Measurements from ENCODE around the gene MEST.
"Not testable (repeated sequence)": the region's sequence is repeated elsewhere in the genome, so short reads cannot be mapped to it uniquely, and the experiment has no call there.

The MEST gene
- 0.63 to 4.3 (median 1.2) reads per million in 17 experiments for total RNA-seq

DNA sequence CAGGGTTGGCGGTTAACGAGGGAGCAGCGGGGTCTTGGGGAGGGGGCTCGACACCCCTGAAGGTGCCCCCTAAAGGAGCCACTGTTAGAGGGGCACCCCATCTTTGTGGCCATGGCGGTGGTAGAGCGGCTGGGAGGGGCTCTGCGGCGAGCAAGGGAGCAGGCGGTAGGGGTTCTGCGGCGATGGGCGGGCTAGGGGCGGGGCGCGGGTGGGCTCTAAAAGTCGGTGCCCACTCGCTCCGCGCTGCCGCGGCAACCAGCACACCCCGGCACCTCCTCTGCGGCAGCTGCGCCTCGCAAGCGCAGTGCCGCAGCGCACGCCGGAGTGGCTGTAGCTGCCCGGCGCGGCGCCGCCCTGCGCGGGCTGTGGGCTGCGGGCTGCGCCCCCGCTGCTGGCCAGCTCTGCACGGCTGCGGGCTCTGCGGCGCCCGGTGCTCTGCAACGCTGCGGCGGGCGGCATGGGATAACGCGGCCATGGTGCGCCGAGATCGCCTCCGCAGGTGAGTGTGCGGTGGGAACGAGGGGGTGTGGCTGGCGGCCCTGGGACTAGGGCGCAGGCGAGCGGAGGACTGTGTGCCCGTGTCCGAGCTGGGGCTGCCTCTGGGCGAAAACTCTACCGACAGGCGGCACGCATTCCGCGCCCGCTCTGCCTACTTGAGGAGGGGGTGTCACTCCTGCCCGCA, at the start of gene MEST:
TSS of gene MEST (plus strand) at position 245 of the 682 bp plus-strand sequence. CDS start at position 474, 229 bp downstream.
- DNase-seq = peak in 3 of 4 experiments; percentile 6 to 41 (median 31)

DNA sequence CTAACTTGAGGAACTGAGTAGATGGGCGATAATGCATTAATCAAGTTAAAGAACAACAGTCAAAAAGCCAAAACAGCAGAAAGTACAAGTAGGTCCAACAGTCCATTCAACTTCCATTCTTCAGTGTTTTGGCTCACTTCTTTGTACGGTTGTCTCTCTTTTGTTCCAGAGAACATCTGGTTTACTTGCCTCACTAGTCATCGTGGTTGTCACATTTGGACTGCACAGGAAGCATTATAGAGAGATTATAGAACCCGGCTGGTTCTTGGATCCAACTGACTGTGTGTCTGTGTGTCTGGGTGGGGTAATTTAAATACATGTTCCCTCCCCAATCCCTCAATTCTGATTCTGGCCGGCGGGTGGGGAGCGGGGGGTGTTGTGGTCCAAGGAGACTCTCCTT, 49.3 kb upstream of the MEST start:
- no peak for DNase-seq

DNA sequence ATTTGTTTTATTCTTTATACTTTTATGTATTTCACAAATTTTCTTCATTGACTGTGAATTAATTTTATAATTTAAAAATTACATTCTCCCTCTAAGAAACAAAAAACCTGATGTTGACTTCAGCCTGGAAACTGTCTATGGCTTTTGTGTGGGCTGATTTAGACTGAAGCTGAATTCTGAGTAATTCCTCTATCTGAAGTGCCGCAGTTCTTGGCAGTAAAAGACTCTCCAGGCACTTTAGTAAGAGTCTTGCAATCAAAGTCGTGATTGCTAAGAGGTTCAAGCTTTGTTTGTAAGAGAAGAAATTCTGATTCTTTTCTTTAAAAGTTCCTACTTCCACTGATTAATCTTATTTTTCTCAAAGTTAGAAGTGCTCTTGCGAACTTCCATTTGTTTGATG, 47.7 kb upstream of the MEST start:
- no peak for DNase-seq

DNA sequence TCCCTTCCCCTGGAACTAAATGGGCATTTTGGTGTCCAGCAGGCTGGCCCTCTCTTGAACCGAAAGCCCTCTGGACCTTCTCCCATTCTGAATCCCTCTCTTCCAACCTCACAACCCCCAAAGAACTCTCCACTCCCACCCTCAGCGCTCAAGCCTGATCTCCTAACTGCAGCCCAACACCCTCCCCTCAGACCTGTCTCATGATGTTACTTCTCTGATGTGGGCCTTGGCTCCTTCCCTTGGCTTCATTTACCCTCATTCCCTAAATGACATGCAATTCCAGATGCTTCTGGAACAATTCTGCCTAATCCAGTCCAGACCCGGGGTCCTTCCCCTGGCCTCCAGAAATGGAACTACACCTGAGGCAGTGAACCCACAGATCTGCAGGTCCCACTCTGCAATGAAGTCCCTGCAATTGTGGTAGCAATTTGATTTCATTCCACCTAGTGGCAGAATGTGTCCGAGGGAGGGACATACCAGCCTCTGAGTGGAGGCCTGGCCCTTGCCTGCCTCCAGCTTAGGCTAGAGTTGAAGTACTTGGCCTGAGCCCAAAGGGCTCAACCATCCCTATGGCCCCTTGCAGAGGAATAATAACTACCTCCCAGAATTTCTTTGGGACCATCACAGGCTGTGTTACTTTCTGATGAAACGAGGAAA, 47.0 kb upstream of the MEST start:
- DNase-seq = no peak

- DNase-seq = no peak
These were observed 45.6 kb upstream of the MEST start for GRCh38 chr7:130446259-130446658.

DNA sequence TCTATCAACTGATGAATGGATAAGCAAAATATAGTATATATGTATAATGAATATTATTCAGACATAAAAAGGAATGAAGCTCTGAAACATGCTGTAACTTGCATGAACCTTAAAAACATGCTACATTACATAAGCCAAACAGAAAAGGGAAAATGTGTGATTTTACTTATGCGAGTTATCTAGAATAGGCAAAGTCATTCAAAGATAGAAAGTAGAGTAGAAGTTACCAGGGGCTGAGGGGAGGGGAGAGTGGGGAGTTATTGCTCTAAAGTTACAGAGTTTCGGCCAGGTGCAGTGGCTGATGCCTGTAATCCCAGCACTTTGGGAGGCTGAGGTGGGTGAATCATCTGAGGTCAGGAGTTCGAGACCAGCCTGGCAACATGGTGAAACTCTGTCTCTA, 40.5 kb upstream of the MEST start:
- not testable (repeated sequence) for DNase-seq

DNA sequence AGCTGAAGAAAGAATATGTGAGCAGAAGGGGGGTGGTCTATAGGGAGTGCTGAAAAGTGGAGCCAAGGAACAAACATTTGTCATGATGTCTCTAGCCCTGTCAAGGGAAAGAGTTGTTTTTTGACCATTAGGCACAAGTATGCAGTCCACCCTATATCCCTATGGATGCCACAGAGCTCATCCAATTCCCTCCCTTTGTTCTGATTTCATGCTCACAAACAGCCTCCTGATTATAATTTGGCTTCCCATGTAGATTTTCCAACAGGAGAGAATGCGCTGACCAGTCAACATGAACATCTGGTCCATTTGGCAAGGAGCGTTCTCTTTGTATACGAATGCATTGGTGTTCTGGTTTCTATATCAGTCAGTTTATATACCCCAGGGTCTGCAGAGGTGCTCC, 38.9 kb upstream of the MEST start:
- no peak for DNase-seq

- no peak for DNase-seq
These were observed 36.9 kb upstream of the MEST start for GRCh38 chr7:130454959-130455358.

GRCh38 chr7:130458257-130458656, 33.6 kb upstream of the MEST start:
- DNase-seq = peak in 1 of 4 experiments; percentile 39

- no peak for DNase-seq
These were observed 30.6 kb upstream of the MEST start for GRCh38 chr7:130461272-130461671.

DNA sequence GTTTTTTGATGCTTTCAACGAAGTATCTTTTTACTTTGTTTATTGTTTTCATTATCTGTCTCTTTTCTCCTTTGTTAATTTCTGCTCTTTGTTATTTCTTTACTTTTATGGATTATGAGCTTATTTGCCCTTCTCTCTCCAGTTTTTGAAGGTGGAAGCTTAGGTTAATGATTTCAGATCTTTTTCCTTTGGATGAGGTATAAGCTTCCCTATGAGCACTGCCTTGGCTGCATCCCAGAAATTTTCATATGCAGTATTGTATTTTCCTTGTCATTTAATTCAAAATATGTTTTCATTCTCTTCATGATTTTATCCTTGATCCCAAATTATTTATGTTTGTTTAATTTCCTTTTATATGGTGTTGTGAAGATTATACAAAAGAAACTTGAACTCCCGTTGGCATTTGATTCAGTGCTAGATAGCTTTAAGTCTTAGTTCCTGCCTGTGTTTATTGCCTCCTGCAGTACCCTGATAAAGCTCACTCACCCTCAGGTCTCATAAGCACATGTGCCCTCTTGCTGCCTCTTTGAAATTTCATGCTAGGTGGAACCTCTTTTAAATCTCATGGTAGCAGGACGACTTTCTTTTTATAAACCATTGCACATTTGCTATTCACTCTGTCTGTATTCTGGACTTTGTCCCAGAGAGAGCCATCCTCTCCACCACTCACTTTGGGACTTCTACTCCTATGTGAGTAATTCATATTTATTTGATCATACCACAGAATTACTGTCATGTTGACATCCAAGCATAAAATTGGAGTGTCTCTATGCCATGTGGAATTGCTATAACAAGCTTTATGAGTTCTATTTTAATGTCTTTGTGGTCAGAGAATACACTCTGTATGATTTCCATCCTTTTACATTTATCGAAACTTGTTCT, 28.1 kb upstream of the MEST start:
- DNase-seq = no peak

DNA sequence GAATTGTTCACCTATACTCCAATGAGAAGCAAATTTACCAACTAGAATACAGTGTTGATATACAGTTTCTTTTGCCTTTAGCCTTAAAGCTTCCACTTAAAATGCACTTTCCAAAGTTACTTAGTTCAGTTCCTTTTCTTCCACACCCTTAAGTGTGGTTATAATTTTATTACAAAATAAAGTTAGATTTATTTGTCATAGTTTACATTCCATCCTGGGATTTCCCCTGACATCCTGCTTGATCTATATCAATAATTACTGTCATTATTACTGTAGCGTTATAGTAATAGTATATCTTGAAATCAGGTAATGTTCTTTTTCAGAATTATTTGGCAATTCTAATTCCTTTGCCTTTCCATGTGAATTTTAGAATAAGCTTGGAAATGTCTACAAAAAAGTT, 23.3 kb upstream of the MEST start:
- DNase-seq = no peak

GRCh38 chr7:130471974-130472373, 19.9 kb upstream of the MEST start:
- no peak for DNase-seq

- DNase-seq = peak; percentile 30 to 71 (median 45)
These were observed 18.6 kb upstream of the MEST start for GRCh38 chr7:130473289-130473688.

DNA sequence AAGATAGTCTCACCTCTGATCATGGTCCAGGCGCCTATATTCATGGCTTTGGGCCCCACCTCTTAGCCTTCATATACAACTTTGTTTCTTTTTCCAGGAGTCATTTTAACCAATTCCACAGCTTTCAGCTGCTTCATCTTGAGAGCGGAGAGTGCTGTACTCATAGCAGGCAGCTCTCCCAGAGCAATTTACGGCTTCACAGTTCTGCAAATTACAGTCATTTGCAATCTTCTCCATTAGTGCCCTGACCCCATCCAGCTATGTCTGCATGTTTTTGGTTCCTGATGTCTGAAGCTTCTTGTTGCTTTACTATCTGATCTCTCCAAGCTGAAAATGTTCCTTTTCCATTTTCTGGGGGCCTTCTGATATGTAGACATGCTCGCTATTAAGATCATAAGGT, 18.0 kb upstream of the MEST start:
- peak in 3 of 4 experiments; percentile 25 to 39 (median 25) for DNase-seq

DNA sequence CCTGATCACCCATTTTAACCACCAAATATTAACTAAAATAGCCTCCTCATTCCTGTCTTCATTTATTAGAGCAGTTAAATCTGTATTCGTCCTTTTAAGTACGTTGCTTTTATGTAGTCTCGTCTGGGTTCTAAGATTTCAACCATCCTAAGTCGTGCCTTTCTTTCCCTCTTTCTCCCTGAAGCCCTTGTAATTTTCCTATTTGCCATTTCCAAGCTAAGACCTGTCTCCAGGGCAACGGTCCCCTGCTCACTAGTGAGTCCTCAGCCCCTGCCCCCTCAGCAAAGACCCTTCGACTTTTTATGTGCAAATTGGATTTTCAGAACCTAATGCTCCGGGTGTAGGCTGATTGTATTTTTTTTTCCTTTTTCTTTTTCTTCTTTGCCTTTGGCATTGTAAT, 16.1 kb upstream of the MEST start:
- DNase-seq = no peak

DNA sequence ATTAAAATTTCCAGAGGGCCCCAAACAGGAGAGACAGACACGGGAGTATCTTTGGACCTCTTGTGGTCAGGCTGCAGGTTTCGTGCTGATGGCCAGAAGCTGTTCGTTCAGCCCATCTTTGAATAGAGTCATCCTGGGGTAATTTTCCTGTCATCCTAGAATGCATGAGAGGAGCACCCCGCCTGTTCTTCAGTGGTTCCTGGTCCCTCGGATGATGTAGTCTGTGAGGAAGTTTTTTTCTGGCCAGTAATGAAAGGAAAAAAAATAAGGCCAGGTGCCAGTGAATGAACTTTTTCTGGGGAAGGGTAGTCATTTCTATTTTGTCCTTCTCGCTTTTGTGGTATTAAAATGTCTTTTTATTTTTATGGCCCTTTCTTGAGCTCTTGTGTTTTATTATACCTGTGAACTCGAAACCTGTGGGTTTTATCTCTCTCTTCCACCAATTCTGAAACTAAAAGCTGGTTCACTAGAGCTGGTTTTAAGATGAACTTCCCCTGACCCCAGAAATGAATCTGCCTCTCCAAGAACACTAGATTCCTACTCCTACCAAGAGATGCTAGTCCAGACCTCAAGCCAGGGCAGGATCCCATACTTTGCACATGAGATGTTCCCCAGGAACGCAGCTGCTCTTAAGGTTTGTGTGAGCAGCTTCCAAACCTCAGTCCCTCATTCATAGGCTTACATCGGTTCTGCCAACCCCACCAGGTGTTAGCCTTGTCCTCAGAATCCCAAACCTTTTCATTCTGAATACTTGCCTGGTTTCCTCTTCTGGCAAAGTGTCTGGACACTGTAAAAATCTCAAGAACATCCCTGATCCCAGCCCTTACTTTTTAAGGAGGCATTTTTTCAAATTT, 15.4 kb upstream of the MEST start:
- no peak for DNase-seq

- DNase-seq = no peak
These were observed 12.9 kb upstream of the MEST start for GRCh38 chr7:130478991-130479390.

GRCh38 chr7:130479716-130480400, 12.0 kb upstream of the MEST start:
- peak in 2 of 4 experiments; percentile 25 to 40 for DNase-seq

DNA sequence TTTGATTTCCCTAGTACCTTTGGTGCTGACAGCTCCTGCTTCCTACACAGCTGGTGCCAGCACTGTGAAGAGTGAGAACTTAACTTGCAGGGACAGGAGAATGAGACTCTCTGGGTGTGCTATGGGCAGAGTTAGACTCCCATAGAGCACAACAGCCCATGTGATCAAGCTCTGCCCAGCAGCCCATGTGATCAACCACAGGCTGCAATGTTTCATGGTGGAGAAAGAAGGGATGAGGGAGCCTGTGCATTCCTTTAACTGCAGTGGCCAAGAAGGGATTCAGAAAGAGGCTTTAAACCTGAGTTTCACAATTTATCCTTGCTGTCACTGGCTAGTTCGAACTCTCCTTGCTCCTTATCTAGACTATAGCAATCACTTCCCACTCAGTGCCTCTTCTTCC, 10.0 kb upstream of the MEST start:
- DNase-seq = peak in 2 of 4 experiments; percentile 12 to 25

DNA sequence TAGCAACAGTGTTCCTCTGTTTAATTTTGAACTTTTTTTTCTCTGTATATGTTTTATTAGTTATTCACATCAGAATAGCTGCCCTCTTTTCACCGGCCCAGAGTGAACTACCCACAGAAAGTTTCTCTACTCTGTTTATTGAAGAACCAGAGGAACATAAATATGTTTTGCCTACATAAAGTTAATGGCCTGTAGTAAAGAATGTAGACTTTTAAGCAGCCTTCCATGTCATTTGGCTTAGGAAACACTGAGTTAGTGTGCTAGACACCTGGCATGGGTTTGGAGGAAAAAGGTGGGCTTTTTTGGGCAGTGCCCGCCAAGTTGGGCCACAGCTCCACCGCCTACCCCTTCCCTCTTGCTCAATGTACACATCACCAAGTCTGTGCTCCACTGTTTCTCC, 8.9 kb upstream of the MEST start:
- DNase-seq = peak in 1 of 4 experiments; percentile 4

DNA sequence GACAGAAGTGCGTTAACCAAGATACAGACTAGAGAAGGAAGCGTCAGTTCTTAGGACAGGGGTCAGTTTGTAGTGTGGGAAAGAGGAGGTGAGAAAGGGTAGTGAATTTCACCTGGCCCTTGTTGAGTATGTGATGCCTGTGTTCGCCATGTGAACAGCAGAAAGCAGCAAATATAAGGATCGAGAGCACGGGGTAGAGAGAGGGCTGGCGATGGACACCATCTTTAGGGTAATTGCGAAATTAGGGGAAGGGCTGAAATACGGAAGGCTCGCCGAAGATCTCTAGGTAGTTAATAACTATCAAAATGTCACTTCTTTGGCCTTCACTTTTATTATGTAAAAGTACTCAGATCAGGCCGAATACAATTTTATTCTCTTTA, 6.2 kb upstream of the MEST start:
- DNase-seq = no peak

Data from suppressor macrophage (primary cell).